ENCODE measurements around the gene TSC22D4.

The TSC22D4 gene

GRCh38 chr7:100489121-100489520 is 10.1 kb upstream of the TSC22D4 start:
- no peak for TF ChIP-seq MYC (IDR thresholded peaks at IDR 0.05; ENCODE audit: low read depth, low read length)
- TF ChIP-seq POLR2A (IDR thresholded peaks at IDR 0.05; ENCODE audit: extremely low read depth, insufficient read length): no peak
- no peak for TF ChIP-seq CTCF (IDR thresholded peaks at IDR 0.05; ENCODE audit: low read depth, low read length)
- no peak for TF ChIP-seq MAX (IDR thresholded peaks at IDR 0.05; ENCODE audit: low read depth, low read length)

GRCh38 chr7:100488333-100489095 is 9.5 kb upstream of the TSC22D4 start:
- no peak for TF ChIP-seq CTCF (IDR thresholded peaks at IDR 0.05; ENCODE audit: low read depth, low read length)
- TF ChIP-seq MAX (IDR thresholded peaks at IDR 0.05; ENCODE audit: low read depth, low read length): no peak
- no peak for TF ChIP-seq POLR2A (IDR thresholded peaks at IDR 0.05; ENCODE audit: extremely low read depth, insufficient read length)
- TF ChIP-seq MYC (IDR thresholded peaks at IDR 0.05; ENCODE audit: low read depth, low read length): no peak
- no peak for DNase-seq (ENCODE audit: low read depth)
- no peak overlapping the region for H3K4me3 ChIP-seq (ENCODE audit: low read depth, low read length)

More at GRCh38 chr7:100489121-100489520, 10.1 kb upstream of the TSC22D4 start:
- DNase-seq (ENCODE audit: low read depth): no peak
- no peak overlapping the region for H3K4me3 ChIP-seq (ENCODE audit: low read depth, low read length)

GRCh38 chr7:100486753-100487446 is 7.9 kb upstream of the TSC22D4 start:
- H3K4me3 ChIP-seq (ENCODE audit: low read depth, low read length): no peak overlapping the region
- TF ChIP-seq MYC (IDR thresholded peaks at IDR 0.05; ENCODE audit: low read depth, low read length): no peak
- TF ChIP-seq MAX (IDR thresholded peaks at IDR 0.05; ENCODE audit: low read depth, low read length): no peak
- no peak for TF ChIP-seq POLR2A (IDR thresholded peaks at IDR 0.05; ENCODE audit: extremely low read depth, insufficient read length)
- no peak for TF ChIP-seq CTCF (IDR thresholded peaks at IDR 0.05; ENCODE audit: low read depth, low read length)
- DNase-seq (ENCODE audit: low read depth): no peak

GRCh38 chr7:100486111-100486636 is 7.2 kb upstream of the TSC22D4 start:
- no peak overlapping the region for H3K4me3 ChIP-seq (ENCODE audit: low read depth, low read length)
- TF ChIP-seq MYC (IDR thresholded peaks at IDR 0.05; ENCODE audit: low read depth, low read length): no peak
- TF ChIP-seq POLR2A (IDR thresholded peaks at IDR 0.05; ENCODE audit: extremely low read depth, insufficient read length): no peak
- TF ChIP-seq CTCF (IDR thresholded peaks at IDR 0.05; ENCODE audit: low read depth, low read length): no peak
- TF ChIP-seq MAX (IDR thresholded peaks at IDR 0.05; ENCODE audit: low read depth, low read length): no peak
- no peak for DNase-seq (ENCODE audit: low read depth)

- no peak overlapping the region for H3K4me3 ChIP-seq (ENCODE audit: low read depth, low read length)
- no peak for DNase-seq (ENCODE audit: low read depth)
Measured at GRCh38 chr7:100485471-100485876, 6.5 kb upstream of the TSC22D4 start.

More at GRCh38 chr7:100485471-100485876, 6.5 kb upstream of the TSC22D4 start:
- TF ChIP-seq MAX (IDR thresholded peaks at IDR 0.05; ENCODE audit: low read depth, low read length) (no peak), CTCF (IDR thresholded peaks at IDR 0.05; ENCODE audit: low read depth, low read length) (no peak), POLR2A (IDR thresholded peaks at IDR 0.05; ENCODE audit: extremely low read depth, insufficient read length) (no peak), MYC (IDR thresholded peaks at IDR 0.05; ENCODE audit: low read depth, low read length) (no peak)
